RWPE2 (cell line): ENCODE results near the gene UNC50.

Source experiments
- ATAC-seq: fragments of 200-7000 bp; cut with Tn5 transposase; 3 replicates; pipeline ENCODE4 v1.9.1; 2021; ENCODE audit warnings: low read depth
- DNase-seq: peaks from one replicate; pipeline ENCODE4 v3.0.0-alpha.2; 2020; ENCODE audit warnings: low spot score
- H3K27ac ChIP-seq: fragments of 450-650 bp; 2 replicates; pipeline ENCODE4 v1.5.1; 2017; ENCODE audit warnings: mild to moderate bottlenecking; ENCODE audit not compliant: poor library complexity, severe bottlenecking
- H3K27me3 ChIP-seq: fragments of 250-450 bp; sonication (Bioruptor Pico); 2 replicates; pipeline ENCODE4 v1.5.1; 2021; ENCODE audit warnings: mild to moderate bottlenecking, moderate library complexity; ENCODE audit not compliant: insufficient read depth, poor library complexity, severe bottlenecking
- H3K36me3 ChIP-seq: fragments of 250-450 bp; sonication (Bioruptor Pico); 2 replicates; pipeline ENCODE4 v1.5.1; 2020; ENCODE audit warnings: low read depth, mild to moderate bottlenecking, moderate library complexity
- H3K4me1 ChIP-seq: fragments of 250-450 bp; sonication (Bioruptor Pico); 2 replicates; pipeline ENCODE4 v1.5.1; 2021; ENCODE audit warnings: mild to moderate bottlenecking, moderate library complexity; ENCODE audit not compliant: insufficient read depth, poor library complexity, severe bottlenecking
- H3K4me3 ChIP-seq: fragments of 250-450 bp; sonication (Bioruptor Pico); 2 replicates; pipeline ENCODE4 v1.5.1; 2021; ENCODE audit warnings: mild to moderate bottlenecking, moderate library complexity; ENCODE audit not compliant: severe bottlenecking
- H3K9me3 ChIP-seq: fragments of 250-450 bp; sonication (Bioruptor Pico); 2 replicates; pipeline ENCODE4 v1.5.1; 2021; ENCODE audit warnings: mild to moderate bottlenecking, moderate library complexity; ENCODE audit not compliant: severe bottlenecking
- CTCF ChIP-seq: fragments of 450-650 bp; IDR thresholded peaks from one replicate; pipeline ENCODE4 v1.5.1; 2017; ENCODE audit warnings: mild to moderate bottlenecking, moderate library complexity; ENCODE audit not compliant: poor library complexity, severe bottlenecking

Gene UNC50

GRCh38 chr2:98579926-98580325, 28.5 kb upstream of the UNC50 start:
- Histone ChIP-seq H3K9me3 (no peaks in the 10 kb centered on the region), H3K27ac (no peak overlapping the region), H3K27me3 (no peaks in the 10 kb centered on the region), H3K36me3 (peaks cover 3% of the 10 kb centered on the region; the same call in 1 of the 2 replicates), H3K4me1 (no peaks in the 10 kb centered on the region), H3K4me3 (no peak overlapping the region)
- ATAC-seq (no peak), DNase-seq (no peak)
- no peak for TF ChIP-seq CTCF

GRCh38 chr2:98580656-98581284, 27.6 kb upstream of the UNC50 start:
- ATAC-seq: no peak
- Histone ChIP-seq H3K36me3 (peaks cover 3% of the 10 kb centered on the region; the same call in 1 of the 2 replicates), H3K4me1 (no peaks in the 10 kb centered on the region), H3K27me3 (no peaks in the 10 kb centered on the region), H3K27ac (no peak overlapping the region), H3K9me3 (no peaks in the 10 kb centered on the region), H3K4me3 (no peak overlapping the region)
- DNase-seq: no peak
- no peak for TF ChIP-seq CTCF

- no peak for TF ChIP-seq CTCF
- no peak for ATAC-seq
- H3K36me3 ChIP-seq: peaks cover 3% of the 10 kb centered on the region
Observed at GRCh38 chr2:98582523-98582922, 25.9 kb upstream of the UNC50 start.

GRCh38 chr2:98583276-98583675, 25.1 kb upstream of the UNC50 start:
- no peak overlapping the region for H3K4me3 ChIP-seq
- TF ChIP-seq CTCF: no peak
- no peak overlapping the region for H3K27ac ChIP-seq
- H3K36me3 ChIP-seq: peaks cover 3% of the 10 kb centered on the region
- ATAC-seq: no peak
- no peaks in the 10 kb centered on the region for H3K27me3 ChIP-seq
- no peak for DNase-seq
- H3K9me3 ChIP-seq: no peaks in the 10 kb centered on the region
- H3K4me1 ChIP-seq: no peaks in the 10 kb centered on the region

More at GRCh38 chr2:98582523-98582922, 25.9 kb upstream of the UNC50 start:
- Histone ChIP-seq H3K4me1 (no peaks in the 10 kb centered on the region), H3K27me3 (no peaks in the 10 kb centered on the region), H3K9me3 (no peaks in the 10 kb centered on the region), H3K27ac (no peak overlapping the region), H3K4me3 (no peak overlapping the region)
- no peak for DNase-seq

GRCh38 chr2:98583816-98584618, 24.4 kb upstream of the UNC50 start:
- no peak for DNase-seq
- H3K4me3 ChIP-seq: no peak overlapping the region
- H3K27ac ChIP-seq: no peak overlapping the region

More at GRCh38 chr2:98583816-98584618, 24.4 kb upstream of the UNC50 start:
- no peak for ATAC-seq
- Histone ChIP-seq H3K9me3 (no peaks in the 10 kb centered on the region), H3K36me3 (peaks cover 3% of the 10 kb centered on the region), H3K4me1 (no peaks in the 10 kb centered on the region), H3K27me3 (no peaks in the 10 kb centered on the region)
- TF ChIP-seq CTCF: no peak
